NCI-H2196 (cell line): ENCODE measurements around the gene KLF15.

ENCODE experiments used
- DNase-seq: peaks from one replicate; lab custom pipeline; 2025; ENCODE audit not compliant: unreplicated experiment; lab: John Stamatoyannopoulos, UW

Gene KLF15

DNA sequence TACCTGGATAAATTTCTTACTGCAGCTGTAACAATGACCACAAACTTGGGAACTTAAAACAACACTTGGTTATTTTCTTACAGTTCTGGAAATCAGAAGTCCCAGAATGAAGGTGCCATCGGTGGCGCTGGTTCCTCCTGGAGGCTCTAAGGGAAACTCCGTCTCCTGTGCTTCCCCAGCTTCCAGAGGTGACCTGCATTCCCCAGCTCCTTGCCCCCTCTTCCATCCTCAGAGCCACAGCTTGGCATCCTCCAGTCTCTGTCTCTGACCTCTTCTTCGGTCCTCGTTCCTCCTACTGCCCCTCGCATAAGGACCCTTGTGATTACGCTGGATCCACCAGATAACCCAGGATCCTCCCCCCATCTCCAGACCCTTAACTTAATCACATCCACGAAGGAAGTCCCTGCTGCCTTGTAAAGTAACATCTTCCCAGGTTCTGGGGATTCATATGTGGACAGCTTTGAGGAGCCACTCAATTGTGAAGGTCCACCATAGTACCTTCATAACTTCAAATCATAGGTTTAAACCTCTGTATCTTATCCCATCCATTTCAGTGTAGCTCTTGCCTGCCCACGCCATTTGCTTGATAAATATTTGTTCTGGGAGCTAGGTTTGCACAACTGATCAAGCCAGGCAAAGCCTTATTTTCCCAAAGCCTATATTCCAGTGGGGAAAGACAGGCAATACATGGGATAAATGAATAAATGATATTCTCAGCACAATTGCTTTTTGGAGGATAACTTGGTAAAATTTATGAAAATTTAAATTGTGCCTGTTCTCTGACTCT is 34.8 kb downstream of the KLF15 start:
- DNase-seq: no peak

DNA sequence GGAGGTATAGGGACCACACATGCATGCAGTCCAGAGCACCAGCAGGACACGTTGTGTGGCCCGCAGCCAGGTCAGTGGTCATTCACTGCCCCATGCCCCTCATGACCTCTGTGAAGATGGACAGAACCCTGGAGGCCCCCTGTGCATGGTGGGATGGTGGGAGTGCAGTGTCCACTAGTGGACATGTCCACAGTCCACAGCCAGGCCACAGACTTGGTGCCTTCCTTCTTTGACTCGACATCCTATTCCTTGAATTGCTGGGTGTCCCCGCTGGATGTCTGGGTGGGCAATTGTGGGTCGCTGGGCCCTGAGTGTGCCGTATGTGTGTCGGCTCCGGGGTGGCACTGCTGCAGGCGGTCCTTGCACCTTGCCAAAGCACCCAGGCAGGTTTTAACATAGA is 35.7 kb downstream of the KLF15 start:
- no peak for DNase-seq

DNA sequence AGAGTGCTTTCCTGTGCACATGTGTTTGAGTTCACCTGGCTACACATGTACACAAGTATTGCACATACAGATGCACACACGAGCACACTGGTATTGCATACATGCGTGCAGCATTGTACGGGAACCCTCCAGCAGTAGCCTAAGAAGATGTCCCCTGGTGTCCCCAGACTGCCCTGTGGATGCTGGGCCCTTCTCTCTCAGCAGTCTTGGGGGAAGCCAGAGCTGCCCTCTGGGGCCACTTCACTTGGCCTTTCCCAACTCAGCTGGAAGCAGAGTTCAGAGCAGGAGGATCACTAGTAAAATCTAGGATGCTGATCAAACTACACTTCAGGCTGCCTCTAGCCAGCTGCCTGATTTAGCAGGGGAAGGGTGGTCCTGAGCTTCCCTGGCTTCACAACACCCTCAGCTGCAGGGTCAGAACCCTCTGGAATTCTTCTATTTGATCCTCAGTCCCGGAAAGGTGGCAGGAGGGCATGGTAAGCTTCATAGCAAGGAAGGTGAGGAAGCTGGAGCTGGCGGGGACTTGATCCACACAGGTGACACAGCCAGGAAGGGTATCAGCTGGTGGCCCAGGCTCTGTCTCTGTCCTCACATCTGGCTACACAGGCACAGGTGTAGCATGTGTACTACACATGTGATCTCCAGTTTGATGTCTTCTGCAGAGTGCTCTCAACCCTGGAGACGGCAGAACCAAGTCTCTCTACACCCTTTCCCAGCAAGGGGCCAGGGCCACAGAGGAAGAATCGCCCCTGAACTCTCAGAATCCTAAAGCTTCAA is 36.5 kb downstream of the KLF15 start:
- no peak for DNase-seq

DNA sequence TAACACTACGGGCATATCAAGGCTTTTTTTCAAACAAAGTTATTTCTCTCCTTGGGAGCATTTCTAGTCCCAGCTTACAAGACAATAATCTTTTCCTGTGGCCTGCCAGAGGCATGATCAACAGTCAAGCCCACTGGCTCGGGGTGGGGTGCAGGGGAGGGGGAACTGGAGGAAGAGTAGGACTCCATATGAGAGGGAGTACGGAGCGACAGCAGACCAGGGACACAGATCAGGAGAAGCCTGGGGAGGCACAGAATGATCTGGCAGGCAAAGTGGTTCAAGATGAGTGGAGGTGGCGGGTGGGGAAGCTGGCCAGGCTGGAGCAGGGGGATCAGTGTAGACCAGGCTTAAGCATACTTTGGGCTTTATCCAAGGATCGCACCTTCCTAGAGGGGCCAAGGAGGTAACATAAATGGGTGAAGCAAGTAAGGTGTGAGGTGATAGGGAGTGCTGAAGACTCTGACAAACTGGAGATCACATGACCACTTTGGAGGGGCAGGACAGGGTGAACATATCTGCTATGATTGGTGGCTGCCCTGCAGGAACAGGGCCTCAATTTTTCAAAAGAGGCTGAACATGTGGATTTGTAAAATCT is 37.4 kb downstream of the KLF15 start:
- no peak for DNase-seq

DNA sequence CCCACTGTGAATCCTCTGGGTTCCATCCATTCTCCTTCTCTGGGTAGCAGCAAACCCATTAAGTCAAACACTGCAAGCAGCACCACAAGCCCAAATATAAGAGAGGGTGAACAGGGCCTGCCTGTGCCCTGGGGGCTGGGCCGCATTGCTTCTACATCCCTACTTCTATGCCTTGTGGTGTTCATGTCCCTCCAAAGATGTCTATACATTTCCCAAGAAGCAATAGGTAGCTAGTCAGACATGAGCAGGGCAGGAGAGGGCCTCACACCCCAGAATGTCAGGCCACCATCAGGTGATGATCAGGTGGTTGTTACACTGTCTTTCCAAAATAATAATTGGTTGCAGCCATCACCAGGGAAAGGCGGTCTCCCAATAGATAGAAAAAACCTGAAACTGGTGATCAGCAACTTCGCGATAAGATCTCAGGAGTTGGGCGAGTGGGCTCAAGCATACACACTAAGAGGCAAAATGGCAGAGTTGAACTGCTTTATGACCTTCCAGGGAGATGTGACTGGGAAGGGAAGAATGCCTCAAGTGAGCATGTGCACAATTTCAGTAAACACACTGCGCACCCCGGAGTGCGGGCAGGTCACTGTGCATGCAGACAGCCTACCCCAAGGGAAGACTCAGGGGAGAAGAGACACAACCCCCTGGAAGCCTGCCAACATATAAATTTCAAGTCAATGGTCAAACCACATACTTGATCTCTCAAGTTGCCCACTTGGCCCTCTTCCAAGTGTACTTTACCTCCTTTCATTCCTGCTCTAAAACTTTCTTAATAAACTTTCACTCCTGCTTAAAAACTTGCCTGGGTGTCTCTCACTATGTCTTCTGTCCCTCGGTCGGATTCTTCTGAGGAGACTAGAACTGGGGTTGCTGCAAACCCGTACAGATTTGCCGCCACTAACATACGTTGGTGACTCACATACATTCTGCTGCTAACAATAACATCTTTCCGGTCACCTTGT is 39.9 kb downstream of the KLF15 start:
- DNase-seq: no peak

GRCh38 chr3:126316501-126316939 is 40.7 kb downstream of the KLF15 start:
- DNase-seq: no peak

GRCh38 chr3:126316031-126316461 is 41.2 kb downstream of the KLF15 start:
- DNase-seq: no peak

DNA sequence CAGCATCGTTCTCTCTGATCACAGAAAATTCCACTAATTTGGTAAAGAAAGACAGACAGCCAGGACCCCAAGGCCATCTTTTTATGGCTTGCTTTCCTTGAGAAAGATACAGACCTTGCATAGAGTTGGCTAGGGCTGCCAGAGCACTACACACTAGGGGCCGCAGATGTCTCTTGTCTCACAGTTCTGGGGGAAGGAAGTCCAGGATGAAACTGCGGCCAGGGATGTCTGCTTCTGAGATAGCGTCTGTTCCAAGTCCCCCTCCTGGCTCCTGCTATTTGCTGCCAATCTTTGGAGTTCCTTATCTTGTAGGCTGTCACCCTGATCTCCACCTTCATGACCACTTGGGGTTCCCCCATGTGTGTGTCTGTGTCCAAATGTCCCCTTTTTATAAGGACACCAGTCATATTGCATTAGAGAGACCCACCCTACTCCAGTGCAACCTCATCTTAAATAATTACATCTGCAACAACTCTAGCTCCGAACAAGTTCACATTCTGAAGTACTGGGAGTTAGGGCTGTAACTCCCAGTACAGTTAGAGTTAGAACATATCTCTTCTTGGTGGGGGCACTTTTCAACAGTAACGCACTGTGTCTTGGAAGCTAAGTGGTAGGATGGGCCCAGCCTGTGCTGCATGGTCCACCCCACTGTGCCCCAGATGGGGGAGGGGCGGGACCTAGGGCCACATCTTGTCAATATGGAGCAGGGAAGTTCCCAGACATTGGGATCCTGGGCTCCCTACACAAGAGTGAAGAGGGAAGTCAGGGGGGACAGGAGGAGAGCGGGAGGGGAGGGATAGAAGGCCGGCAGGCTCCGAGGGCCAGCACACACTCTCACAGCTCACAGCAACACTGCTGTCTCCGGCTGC is 42.2 kb downstream of the KLF15 start:
- DNase-seq: no peak

GRCh38 chr3:126314305-126314789 is 42.9 kb downstream of the KLF15 start:
- no peak for DNase-seq

GRCh38 chr3:126313580-126314304 is 43.5 kb downstream of the KLF15 start:
- DNase-seq: peak; percentile 27

DNA sequence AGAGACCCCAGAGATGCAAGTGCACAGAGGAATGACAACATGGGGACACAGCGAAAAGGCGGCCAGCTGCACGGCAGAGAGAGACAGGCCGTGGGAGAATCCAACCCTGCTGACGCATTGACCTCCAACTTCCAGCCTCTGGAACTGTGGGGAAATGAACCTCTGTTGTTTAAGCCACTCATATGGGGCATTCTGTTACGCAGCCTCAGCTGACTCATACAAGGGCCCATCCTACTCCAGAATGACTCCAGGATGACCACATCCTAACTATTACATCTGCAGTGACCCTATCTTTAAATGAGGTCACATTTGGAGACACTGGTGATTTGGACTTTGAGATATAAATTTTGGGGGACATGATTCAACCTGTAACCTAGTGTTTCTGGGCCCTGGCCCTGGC is 44.0 kb downstream of the KLF15 start:
- DNase-seq: no peak

DNA sequence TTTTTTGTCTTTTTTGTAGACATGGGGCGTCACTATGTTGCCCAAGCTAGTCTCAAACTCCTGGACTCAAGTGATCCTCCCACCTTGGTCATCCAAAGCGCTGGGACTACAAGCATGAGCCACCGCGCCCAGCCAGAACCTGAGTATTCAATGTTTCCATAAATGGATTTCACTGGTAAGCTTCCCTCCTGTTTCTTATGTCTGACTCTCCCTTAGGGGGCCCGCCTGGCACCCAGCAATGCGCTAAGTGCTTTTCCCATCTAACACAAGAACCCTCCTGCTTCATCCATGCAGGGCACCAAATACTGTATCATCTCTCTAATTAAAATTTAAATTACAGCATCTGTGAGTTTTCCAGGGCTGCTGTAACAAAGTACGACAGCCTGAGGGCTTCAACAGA is 44.9 kb downstream of the KLF15 start:
- no peak for DNase-seq

- DNase-seq: no peak
Observed at GRCh38 chr3:126311338-126311978, 45.8 kb downstream of the KLF15 start.

DNA sequence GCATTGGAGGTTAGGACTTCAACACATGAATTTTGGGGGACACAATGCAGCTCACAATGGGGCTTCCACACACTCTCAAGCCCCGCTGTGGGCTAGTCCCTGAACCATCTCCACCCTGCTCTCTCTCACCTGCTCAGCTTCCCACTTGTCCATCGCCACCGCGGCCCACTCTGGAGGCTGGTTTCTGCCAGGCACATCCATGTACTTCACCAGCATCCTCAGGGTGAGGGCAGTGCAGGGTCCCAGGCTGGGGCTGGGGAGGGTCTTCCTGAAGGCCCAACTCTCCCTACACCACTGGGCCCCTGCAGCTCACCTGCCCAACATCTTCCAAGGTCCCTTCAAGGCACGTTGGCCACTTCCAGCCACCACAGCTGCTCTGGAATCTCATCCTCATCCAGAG is 46.4 kb downstream of the KLF15 start:
- no peak for DNase-seq

GRCh38 chr3:126309861-126310655 is 47.1 kb downstream of the KLF15 start:
- DNase-seq: no peak

DNA sequence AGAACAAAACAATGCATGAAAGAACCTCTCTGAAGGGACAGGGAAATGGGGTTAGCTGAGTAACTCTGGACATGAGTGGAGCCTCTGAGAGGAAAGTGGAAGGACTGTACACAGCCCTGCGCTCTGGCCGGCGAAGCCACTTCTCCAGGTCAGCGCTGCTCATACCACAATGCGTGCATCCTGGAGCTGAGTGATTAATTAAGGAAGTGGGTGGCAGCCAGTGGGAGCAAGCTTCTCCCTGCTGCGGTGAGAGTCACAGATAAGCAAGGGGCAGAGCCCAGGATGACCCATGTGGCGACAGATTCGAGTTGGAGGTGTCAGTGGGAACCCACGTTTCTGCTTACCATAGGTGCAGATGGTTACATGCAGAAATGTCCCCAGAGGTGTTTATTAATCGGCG is 48.0 kb downstream of the KLF15 start:
- no peak for DNase-seq

DNA sequence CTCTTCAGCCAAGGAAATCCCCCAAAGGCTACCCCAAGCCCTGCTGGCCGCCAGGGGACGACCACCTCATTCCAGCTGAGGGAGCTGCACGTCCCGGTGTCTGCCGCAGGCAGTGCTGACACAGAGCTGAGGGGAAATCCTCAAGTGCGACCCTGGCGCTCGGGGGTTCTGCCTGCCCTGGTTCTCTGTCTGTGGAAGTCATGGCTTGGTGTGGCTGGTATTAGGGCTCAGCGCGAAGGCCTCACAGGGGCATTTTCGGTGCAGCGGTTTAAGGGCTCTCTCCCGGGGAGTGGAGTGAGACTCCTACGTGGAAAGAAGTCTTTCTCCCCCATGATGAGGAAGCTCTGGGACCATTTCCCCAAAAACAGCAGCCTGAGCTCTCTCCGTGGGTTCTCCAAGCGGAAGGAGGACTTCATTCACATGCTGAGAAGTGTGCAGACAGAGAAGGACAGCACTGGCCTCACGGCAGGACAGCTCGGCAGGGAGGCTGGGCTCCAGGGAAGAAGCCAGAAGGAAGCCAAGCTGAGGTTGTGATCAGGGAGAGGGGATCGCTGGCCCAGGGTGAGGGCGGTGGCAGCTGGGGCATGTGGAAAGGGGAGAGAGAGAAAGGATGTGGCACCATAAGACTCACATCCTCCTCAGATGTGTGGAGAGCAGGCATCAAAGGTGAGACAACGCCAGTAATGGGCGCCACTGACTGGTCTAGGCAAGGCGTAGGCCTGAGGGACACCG is 48.6 kb downstream of the KLF15 start:
- no peak for DNase-seq
